Measurements from ENCODE around the gene SHPK.

DNA sequence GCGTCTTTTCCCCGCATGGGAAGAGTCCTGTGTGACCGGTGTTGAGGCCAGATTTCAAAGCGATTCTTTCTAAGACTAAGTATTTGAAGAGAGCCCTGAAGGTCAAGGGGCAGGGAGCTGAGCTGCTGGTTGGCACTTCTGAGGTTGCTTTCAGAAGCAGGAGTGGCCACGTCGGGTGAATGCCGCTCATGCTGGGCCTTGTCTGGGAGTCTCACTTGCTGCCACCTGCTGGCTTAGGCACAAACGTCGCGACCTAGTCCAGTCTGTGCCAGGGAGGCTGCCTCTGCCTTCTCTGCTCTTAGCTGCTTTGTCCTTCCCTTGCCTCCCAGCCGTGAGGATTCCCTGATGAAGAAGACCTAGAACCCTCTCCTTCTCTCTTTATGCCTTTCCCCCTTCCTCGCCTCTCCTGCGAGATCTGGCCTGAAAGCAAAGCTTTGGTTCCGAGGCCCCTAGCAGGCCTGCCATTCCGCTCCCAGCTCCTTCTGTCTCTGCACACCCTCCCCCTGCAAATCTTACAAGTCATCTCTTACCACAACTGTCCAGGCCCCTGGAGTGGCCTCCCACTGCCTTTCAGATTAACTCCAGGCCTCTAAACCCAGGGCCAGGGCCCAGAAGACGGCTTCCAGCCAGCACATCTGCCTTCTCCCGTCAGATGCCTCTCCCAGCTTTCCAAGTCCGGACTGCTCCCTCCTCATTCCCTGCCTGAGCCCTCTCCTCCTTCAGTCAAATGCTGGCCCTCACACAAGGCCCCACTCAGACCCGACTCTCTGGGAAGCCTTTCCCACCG is 11.9 kb upstream of the SHPK start:
- TF ChIP-seq, protein P1, sequence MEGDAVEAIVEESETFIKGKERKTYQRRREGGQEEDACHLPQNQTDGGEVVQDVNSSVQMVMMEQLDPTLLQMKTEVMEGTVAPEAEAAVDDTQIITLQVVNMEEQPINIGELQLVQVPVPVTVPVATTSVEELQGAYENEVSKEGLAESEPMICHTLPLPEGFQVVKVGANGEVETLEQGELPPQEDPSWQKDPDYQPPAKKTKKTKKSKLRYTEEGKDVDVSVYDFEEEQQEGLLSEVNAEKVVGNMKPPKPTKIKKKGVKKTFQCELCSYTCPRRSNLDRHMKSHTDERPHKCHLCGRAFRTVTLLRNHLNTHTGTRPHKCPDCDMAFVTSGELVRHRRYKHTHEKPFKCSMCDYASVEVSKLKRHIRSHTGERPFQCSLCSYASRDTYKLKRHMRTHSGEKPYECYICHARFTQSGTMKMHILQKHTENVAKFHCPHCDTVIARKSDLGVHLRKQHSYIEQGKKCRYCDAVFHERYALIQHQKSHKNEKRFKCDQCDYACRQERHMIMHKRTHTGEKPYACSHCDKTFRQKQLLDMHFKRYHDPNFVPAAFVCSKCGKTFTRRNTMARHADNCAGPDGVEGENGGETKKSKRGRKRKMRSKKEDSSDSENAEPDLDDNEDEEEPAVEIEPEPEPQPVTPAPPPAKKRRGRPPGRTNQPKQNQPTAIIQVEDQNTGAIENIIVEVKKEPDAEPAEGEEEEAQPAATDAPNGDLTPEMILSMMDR (IDR thresholded peaks at IDR 0.05): peak in 3 of 4 experiments; percentile 22 to 47 (median 24)
- TF ChIP-seq POLR2AphosphoS5 (IDR thresholded peaks at IDR 0.05) (no peak), POLR2A (IDR thresholded peaks at IDR 0.05) (no peak)

Data from prostate gland (tissue), 2 donors.